H1 (cell line): ENCODE measurements around the gene MLC1. TPM values are rescaled to one million over a fixed set of nuclear protein-coding genes. Genes with fewer than 3 reads are reported as not detected.

Experiments used
- CTCF ChIA-PET: fragments of 300-600 bp; sonication (Branson Sonifier 250); formaldehyde crosslinking; loops from one replicate; lab custom pipeline; 2021; ENCODE audit not compliant: partially characterized antibody; lab: Charles Lee
- POLR2A ChIA-PET: fragments of 300-600 bp; sonication (Branson Sonifier 250); formaldehyde crosslinking; loops from one replicate; lab custom pipeline; 2021; ENCODE audit warnings: inconsistent platforms; ENCODE audit not compliant: partially characterized antibody; lab: Charles Lee
- DNase-seq, 2 experiments: peaks; one replicate each; pipeline versions ENCODE4 v3.0.0 to v3.0.0-alpha.2; 2010 to 2022; ENCODE audit warnings: low spot score in 2 of 2, low read depth in 1 of 2, mixed read lengths in 1 of 2
- FAIRE-seq: peaks from 2 replicates; lab custom pipeline; 2011; peaks lifted over from hg19 to GRCh38; lab: Jason Lieb, UNC
- H2AFZ ChIP-seq: 2 replicates; pipeline ENCODE4 v1.8.1; 2012; ENCODE audit warnings: low read length, inconsistent platforms
- H2AK5ac ChIP-seq: 2 replicates; pipeline ENCODE4 v1.6.1; 2013; ENCODE audit warnings: low read depth, low read length
- H2BK120ac ChIP-seq: replicated peaks from 2 replicates; pipeline ENCODE3; 2013; ENCODE audit warnings: low read depth, low read length, inconsistent platforms
- H2BK12ac ChIP-seq: 2 replicates; pipeline ENCODE4 v1.6.1; 2013; ENCODE audit warnings: low read depth, low read length
- H2BK15ac ChIP-seq: 2 replicates; pipeline ENCODE4 v1.6.1; 2013; ENCODE audit warnings: low read length
- H2BK20ac ChIP-seq: 2 replicates; pipeline ENCODE4 v1.6.1; 2013; ENCODE audit warnings: low read length
- H2BK5ac ChIP-seq: 2 replicates; pipeline ENCODE4 v1.6.1; 2013; ENCODE audit warnings: low read depth, low read length
- H3K14ac ChIP-seq: 2 replicates; pipeline ENCODE4 v1.6.1; 2013; ENCODE audit warnings: inconsistent platforms; ENCODE audit not compliant: insufficient read length
- H3K18ac ChIP-seq: 2 replicates; pipeline ENCODE4 v1.6.1; 2013; ENCODE audit warnings: low read length; ENCODE audit errors: extremely low read depth
- H3K23ac ChIP-seq: 2 replicates; pipeline ENCODE4 v1.6.1; 2013; ENCODE audit warnings: inconsistent platforms; ENCODE audit not compliant: insufficient read length
- H3K23me2 ChIP-seq: 2 replicates; pipeline ENCODE4 v1.6.1; 2013; ENCODE audit warnings: low read depth, low read length
- H3K27ac ChIP-seq: 2 replicates; pipeline ENCODE4 v1.6.1; 2011; ENCODE audit warnings: low read depth, low read length, inconsistent platforms
- H3K27me3 ChIP-seq, 4 experiments: replicated peaks in 1 of 4; 1 replicate in 1 of 4; 2 replicates in 3 of 4; pipeline versions ENCODE4 v1.6.1 to v1.8.1; 2011 to 2013; ENCODE audit warnings: low read length in 3 of 4, mild to moderate bottlenecking in 3 of 4, inconsistent platforms in 2 of 4, mixed read lengths in 2 of 4, moderate library complexity in 1 of 4; ENCODE audit not compliant: control insufficient read depth in 3 of 4, insufficient read depth in 3 of 4; ENCODE audit errors: extremely low read depth in 1 of 4
- H3K36me3 ChIP-seq, 4 experiments: 2 replicates each; pipeline versions ENCODE4 v1.6.1 to v1.8.1; 2011 to 2013; ENCODE audit warnings: mild to moderate bottlenecking in 4 of 4, low read length in 3 of 4, moderate library complexity in 2 of 4, control low read depth in 1 of 4, inconsistent platforms in 1 of 4; ENCODE audit not compliant: insufficient read depth in 4 of 4, control insufficient read depth in 2 of 4
- H3K4ac ChIP-seq: replicated peaks from 2 replicates; pipeline ENCODE3; 2013; ENCODE audit warnings: low read length, low read depth, mixed read lengths, inconsistent platforms; ENCODE audit not compliant: insufficient read length
- H3K4me1 ChIP-seq, 4 experiments: replicated peaks in 1 of 4; 1 replicate in 1 of 4; 2 replicates in 3 of 4; pipeline versions ENCODE4 v1.6.1 to v1.8.1; 2011 to 2013; ENCODE audit warnings: low read length in 3 of 4, inconsistent platforms in 2 of 4, mixed read lengths in 1 of 4; ENCODE audit not compliant: insufficient read depth in 4 of 4, control insufficient read depth in 3 of 4
- H3K4me2 ChIP-seq, 2 experiments: 2 replicates each; pipeline versions ENCODE4 v1.6.1 to v1.8.1; 2011 to 2013; ENCODE audit warnings: low read depth in 2 of 2, low read length in 2 of 2, control low read depth in 1 of 2, inconsistent platforms in 1 of 2, mild to moderate bottlenecking in 1 of 2; ENCODE audit not compliant: insufficient read depth in 1 of 2
- H3K4me3 ChIP-seq, 4 experiments: fragments of 200-600, 300-600 bp in 1 of 4; sonication (generic), shearing (Covaris generic), sonication (Bioruptor Twin) in 1 of 4; 2 replicates each; pipeline versions ENCODE4 v1.5.1 to v1.8.1; 2011 to 2016; ENCODE audit warnings: low read length in 4 of 4, low read depth in 3 of 4, control low read depth in 2 of 4, inconsistent platforms in 2 of 4, mild to moderate bottlenecking in 2 of 4, mixed read lengths in 1 of 4, moderate library complexity in 1 of 4; ENCODE audit not compliant: insufficient read depth in 2 of 4; ENCODE audit errors: extremely low read depth in 1 of 4
- H3K56ac ChIP-seq: replicated peaks from 2 replicates; pipeline ENCODE3; 2013; ENCODE audit warnings: low read depth, mild to moderate bottlenecking, mixed read lengths, low read length, inconsistent platforms; ENCODE audit not compliant: insufficient read length
- H3K79me1 ChIP-seq: 2 replicates; pipeline ENCODE4 v1.6.1; 2013; ENCODE audit warnings: low read depth, low read length, control low read depth
- H3K79me2 ChIP-seq, 2 experiments: 2 replicates each; pipeline versions ENCODE4 v1.6.1 to v1.8.1; 2012 to 2013; ENCODE audit warnings: low read length in 2 of 2, mild to moderate bottlenecking in 2 of 2, inconsistent platforms in 1 of 2; ENCODE audit not compliant: insufficient read depth in 2 of 2, control insufficient read depth in 1 of 2
- H3K9ac ChIP-seq, 4 experiments: replicated peaks in 1 of 4; 1 replicate in 1 of 4; 2 replicates in 3 of 4; pipeline versions ENCODE4 v1.6.1 to v1.8.1; 2011 to 2013; ENCODE audit warnings: low read depth in 3 of 4, low read length in 3 of 4, control low read depth in 2 of 4, mild to moderate bottlenecking in 2 of 4, moderate library complexity in 2 of 4, inconsistent platforms in 1 of 4; ENCODE audit errors: extremely low read depth in 1 of 4
- H3K9me3 ChIP-seq, 2 experiments: 2 replicates each; pipeline versions ENCODE4 v1.6.1 to v1.8.1; 2012 to 2013; ENCODE audit warnings: mild to moderate bottlenecking in 2 of 2, moderate library complexity in 2 of 2, control low read depth in 1 of 2, inconsistent platforms in 1 of 2, low read depth in 1 of 2, low read length in 1 of 2, mixed read lengths in 1 of 2; ENCODE audit not compliant: insufficient read depth in 2 of 2
- H4K20me1 ChIP-seq, 2 experiments: replicated peaks in 1 of 2; 2 replicates each; pipeline versions ENCODE3 to v1.8.1; 2011 to 2013; ENCODE audit warnings: inconsistent platforms in 2 of 2, low read length in 2 of 2, mild to moderate bottlenecking in 1 of 2; ENCODE audit not compliant: insufficient read depth in 2 of 2, control insufficient read depth in 1 of 2
- H4K5ac ChIP-seq: 2 replicates; pipeline ENCODE4 v1.6.1; 2013; ENCODE audit warnings: low read length, low read depth, mixed read lengths, inconsistent platforms; ENCODE audit not compliant: insufficient read length
- H4K8ac ChIP-seq: 2 replicates; pipeline ENCODE4 v1.8.0; 2013; ENCODE audit warnings: mild to moderate bottlenecking, moderate library complexity, low read length, inconsistent platforms; ENCODE audit not compliant: insufficient read depth; ENCODE audit errors: extremely low read depth
- H4K91ac ChIP-seq: replicated peaks from 2 replicates; pipeline ENCODE3; 2013; ENCODE audit warnings: low read length, mixed read lengths, inconsistent platforms; ENCODE audit not compliant: insufficient read length
- BACH1 ChIP-seq: IDR thresholded peaks from 2 replicates; pipeline ENCODE4 v1.6.1; 2012; ENCODE audit warnings: low read length, improper control_type of control experiment
- CHD1 ChIP-seq: IDR thresholded peaks from 2 replicates; pipeline ENCODE4 v1.6.1; 2012; ENCODE audit warnings: low read depth, low read length, improper control_type of control experiment
- CREB1 ChIP-seq: IDR thresholded peaks from 2 replicates; pipeline ENCODE4 v1.6.1; 2012; ENCODE audit warnings: inconsistent platforms
- KDM4A ChIP-seq: IDR thresholded peaks from one replicate; pipeline ENCODE4 v1.7.1; 2012; ENCODE audit warnings: low read depth, mild to moderate bottlenecking, moderate library complexity, low read length, inconsistent platforms; ENCODE audit not compliant: severe bottlenecking
- SAP30 ChIP-seq: fragments of 300-600 bp; sonication (generic); IDR thresholded peaks from 2 replicates; pipeline ENCODE4 v1.7.1; 2012; ENCODE audit warnings: low read length, moderate library complexity, mild to moderate bottlenecking, inconsistent platforms; ENCODE audit not compliant: insufficient read depth, insufficient replicate concordance
- SIRT6 ChIP-seq: IDR thresholded peaks from one replicate; pipeline ENCODE4 v1.7.1; 2012; ENCODE audit warnings: low read length, inconsistent platforms
- TAF7 ChIP-seq: optimal IDR thresholded peaks from 2 replicates; pipeline ENCODE3; 2011; ENCODE audit warnings: low read depth, mild to moderate bottlenecking, inconsistent platforms, low read length, moderate library complexity, borderline replicate concordance
- WGBS, 2 experiments: shearing (Covaris generic) in 1 of 2; methylation state at CpG; one replicate each; pipeline versions ENCODE4 v1.1.6 to v1.1.7; 2013 to 2015; ENCODE audit warnings: low lambda C conversion rate in 2 of 2, mixed read lengths in 2 of 2, inconsistent platforms in 1 of 2, low coverage in 1 of 2, missing lambda C conversion rate in 1 of 2; ENCODE audit not compliant: insufficient replicate concordance in 2 of 2, insufficient coverage in 1 of 2, insufficient read length in 1 of 2; ENCODE audit errors: extremely low coverage in 1 of 2, missing lambda C conversion rate in 1 of 2; 5-methylcytosine and 5-hydroxymethylcytosine counted together
- polyA plus RNA-seq, 7 experiments: library from polyadenylated mRNA; depleted of rRNA in 3 of 7; stranded (reverse) in 5 of 7; unstranded in 2 of 7; fragments of >200 nt in 5 of 7; fragments of 200-250 nt in 2 of 7; gene quantifications; 1 replicate in 5 of 7; 2 replicates in 1 of 7; 4 replicates in 1 of 7; pipeline versions ENCODE4 v1.2.1 to v1.2.3, GENCODE V29; 2011 to 2013; ENCODE audit warnings: missing spikeins in 2 of 7, mixed read lengths in 2 of 7
- total RNA-seq: library from RNA; stranded (reverse); fragmentation: NEBNext Ultra II Directional; extraction: Animal tissue kit (Norgen Biotek cat#: 25700); gene quantifications from 2 replicates; pipeline ENCODE4 v1.2.1, GENCODE V29; 2021
- TF ChIP-seq, protein P1 (sequence below): IDR thresholded peaks from 2 replicates; pipeline ENCODE4 v1.6.1; 2011; ENCODE audit warnings: low read depth, mild to moderate bottlenecking, low read length; ENCODE audit not compliant: insufficient read depth

MLC1 gene
- total and polyA plus RNA-seq, 2 of the 8 experiments (the other 6 are each of a cell fraction or from before 2014, with no cell fraction given) = 0.20 TPM; not detected in 1

DNA sequence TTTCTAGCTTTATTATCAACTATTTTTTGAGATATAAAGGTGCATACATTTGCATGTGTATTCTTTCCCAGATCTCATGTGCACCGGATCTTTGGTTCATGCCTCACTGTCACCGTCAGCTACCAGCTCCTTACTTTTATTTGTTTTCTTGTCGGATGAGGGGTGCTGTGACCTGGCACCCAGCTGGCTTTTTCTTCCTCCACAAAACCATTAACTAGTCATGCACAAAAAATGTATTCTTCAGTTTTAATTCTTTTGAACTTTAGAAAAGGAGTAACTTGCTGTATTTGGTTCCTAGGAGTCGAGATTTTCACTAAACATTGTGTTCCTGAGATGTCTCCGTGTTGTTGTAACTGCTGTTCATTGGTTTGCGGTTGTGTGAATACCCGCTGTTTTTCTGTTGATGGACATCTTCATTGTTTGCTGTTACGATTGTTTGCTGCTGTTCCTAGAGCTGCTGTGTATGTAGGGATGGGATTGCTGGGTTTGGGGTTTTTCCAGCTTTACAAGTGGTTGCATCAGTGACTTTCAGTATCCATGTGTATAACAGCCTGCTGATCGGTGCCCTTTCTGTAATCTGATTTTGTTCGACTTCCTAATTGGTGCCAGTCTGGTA lies 44.0 kb upstream of the MLC1 start:
- Histone ChIP-seq H3K4me3 (no peak overlapping the region), H3K27me3 (no peaks in the 10 kb centered on the region), H3K9ac (no peak overlapping the region), H2BK120ac (no peak overlapping the region), H3K18ac (no peak overlapping the region), H4K8ac (no peak overlapping the region), H3K4me1 (no peaks in the 10 kb centered on the region), H3K14ac (no peak overlapping the region), H3K23me2 (no peaks in the 10 kb centered on the region), H3K36me3 (no peaks in the 10 kb centered on the region), H3K9me3 (no peaks in the 10 kb centered on the region), H4K5ac (no peak overlapping the region), H3K79me1 (no peaks in the 10 kb centered on the region), H2AFZ (no peak overlapping the region), H2AK5ac (no peak overlapping the region), H2BK12ac (no peak overlapping the region), H3K23ac (no peak overlapping the region), H3K4ac (no peak overlapping the region), H3K27ac (no peak overlapping the region), H2BK5ac (no peak overlapping the region), H3K56ac (no peak overlapping the region), H2BK20ac (no peak overlapping the region), H4K20me1 (no peaks in the 10 kb centered on the region), H3K4me2 (no peak overlapping the region), H2BK15ac (no peak overlapping the region), H3K79me2 (no peaks in the 10 kb centered on the region), H4K91ac (no peak overlapping the region)
- ChIA-PET CTCF (interaction anchor here (0.8 to 1.8 kb wide), 2 partner anchors 12 to 19 kb away, joined by 3 to 6 read pairs; no protein-coding TSS in a partner anchor), POLR2A (no interaction called here)
- TF ChIP-seq CHD1 (no peak), BACH1 (no peak), KDM4A (no peak), SIRT6 (no peak), SAP30 (no peak), TAF7 (no peak), CREB1 (no peak)
- TF ChIP-seq, protein P1, sequence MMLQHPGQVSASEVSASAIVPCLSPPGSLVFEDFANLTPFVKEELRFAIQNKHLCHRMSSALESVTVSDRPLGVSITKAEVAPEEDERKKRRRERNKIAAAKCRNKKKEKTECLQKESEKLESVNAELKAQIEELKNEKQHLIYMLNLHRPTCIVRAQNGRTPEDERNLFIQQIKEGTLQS = no peak
- FAIRE-seq (no peak), DNase-seq (no peak)
- WGBS, 2 experiments = 88% methylated on average over 10 of the region's 10 CpGs; no CpG with 5 or more reads in 1 of the 2 experiments
